IPS-NIHi7 (cell line): Measurements from ENCODE around the gene WDSUB1.

Experiments
- DNase-seq: peaks from one replicate; pipeline ENCODE4 v3.0.0; 2012; ENCODE audit warnings: mixed read lengths; ENCODE audit errors: extremely low spot score

WDSUB1 gene

GRCh38 chr2:159195697-159196096 lies 90.8 kb downstream of the WDSUB1 start:
- DNase-seq = no peak

- no peak for DNase-seq
These were observed 92.3 kb downstream of the WDSUB1 start for GRCh38 chr2:159194241-159194640.

- no peak for DNase-seq
These were observed 92.7 kb downstream of the WDSUB1 start for GRCh38 chr2:159193791-159194190.

- no peak for DNase-seq
These were observed 94.1 kb downstream of the WDSUB1 start for GRCh38 chr2:159192371-159192918.

- DNase-seq = no peak
These were observed 98.1 kb downstream of the WDSUB1 start for GRCh38 chr2:159188449-159188848.

GRCh38 chr2:159187106-159187505 lies 99.4 kb downstream of the WDSUB1 start:
- DNase-seq = no peak

GRCh38 chr2:159186462-159186861 lies 100.0 kb downstream of the WDSUB1 start:
- DNase-seq = no peak
